ENCODE data around the gene EFNA1. TPM values are rescaled to one million over a fixed set of nuclear protein-coding genes. Genes with fewer than 3 reads are reported as not detected.

Gene EFNA1
- total and polyA plus RNA-seq, 2 of the 8 experiments (the other 6 are each of a cell fraction or from before 2014, with no cell fraction given) = 4.9 to 14.6 TPM

DNA sequence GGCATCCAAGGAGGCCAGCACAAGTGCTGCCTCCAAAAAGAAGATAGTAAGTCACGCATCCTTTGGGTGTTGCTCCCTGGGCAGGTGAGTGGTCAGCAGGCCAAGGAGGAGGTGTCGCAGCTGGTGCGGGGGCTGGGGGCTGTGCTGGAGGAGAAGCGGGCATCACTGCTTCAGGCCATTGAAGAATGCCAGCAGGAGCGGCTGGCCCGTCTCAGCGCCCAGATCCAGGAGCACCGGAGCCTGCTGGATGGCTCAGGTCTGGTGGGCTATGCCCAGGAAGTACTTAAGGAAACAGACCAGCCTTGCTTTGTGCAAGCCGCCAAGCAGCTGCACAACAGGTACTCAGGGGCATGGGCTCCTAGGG, 50.2 kb downstream of the EFNA1 start (continued):
- TF ChIP-seq, protein P1, sequence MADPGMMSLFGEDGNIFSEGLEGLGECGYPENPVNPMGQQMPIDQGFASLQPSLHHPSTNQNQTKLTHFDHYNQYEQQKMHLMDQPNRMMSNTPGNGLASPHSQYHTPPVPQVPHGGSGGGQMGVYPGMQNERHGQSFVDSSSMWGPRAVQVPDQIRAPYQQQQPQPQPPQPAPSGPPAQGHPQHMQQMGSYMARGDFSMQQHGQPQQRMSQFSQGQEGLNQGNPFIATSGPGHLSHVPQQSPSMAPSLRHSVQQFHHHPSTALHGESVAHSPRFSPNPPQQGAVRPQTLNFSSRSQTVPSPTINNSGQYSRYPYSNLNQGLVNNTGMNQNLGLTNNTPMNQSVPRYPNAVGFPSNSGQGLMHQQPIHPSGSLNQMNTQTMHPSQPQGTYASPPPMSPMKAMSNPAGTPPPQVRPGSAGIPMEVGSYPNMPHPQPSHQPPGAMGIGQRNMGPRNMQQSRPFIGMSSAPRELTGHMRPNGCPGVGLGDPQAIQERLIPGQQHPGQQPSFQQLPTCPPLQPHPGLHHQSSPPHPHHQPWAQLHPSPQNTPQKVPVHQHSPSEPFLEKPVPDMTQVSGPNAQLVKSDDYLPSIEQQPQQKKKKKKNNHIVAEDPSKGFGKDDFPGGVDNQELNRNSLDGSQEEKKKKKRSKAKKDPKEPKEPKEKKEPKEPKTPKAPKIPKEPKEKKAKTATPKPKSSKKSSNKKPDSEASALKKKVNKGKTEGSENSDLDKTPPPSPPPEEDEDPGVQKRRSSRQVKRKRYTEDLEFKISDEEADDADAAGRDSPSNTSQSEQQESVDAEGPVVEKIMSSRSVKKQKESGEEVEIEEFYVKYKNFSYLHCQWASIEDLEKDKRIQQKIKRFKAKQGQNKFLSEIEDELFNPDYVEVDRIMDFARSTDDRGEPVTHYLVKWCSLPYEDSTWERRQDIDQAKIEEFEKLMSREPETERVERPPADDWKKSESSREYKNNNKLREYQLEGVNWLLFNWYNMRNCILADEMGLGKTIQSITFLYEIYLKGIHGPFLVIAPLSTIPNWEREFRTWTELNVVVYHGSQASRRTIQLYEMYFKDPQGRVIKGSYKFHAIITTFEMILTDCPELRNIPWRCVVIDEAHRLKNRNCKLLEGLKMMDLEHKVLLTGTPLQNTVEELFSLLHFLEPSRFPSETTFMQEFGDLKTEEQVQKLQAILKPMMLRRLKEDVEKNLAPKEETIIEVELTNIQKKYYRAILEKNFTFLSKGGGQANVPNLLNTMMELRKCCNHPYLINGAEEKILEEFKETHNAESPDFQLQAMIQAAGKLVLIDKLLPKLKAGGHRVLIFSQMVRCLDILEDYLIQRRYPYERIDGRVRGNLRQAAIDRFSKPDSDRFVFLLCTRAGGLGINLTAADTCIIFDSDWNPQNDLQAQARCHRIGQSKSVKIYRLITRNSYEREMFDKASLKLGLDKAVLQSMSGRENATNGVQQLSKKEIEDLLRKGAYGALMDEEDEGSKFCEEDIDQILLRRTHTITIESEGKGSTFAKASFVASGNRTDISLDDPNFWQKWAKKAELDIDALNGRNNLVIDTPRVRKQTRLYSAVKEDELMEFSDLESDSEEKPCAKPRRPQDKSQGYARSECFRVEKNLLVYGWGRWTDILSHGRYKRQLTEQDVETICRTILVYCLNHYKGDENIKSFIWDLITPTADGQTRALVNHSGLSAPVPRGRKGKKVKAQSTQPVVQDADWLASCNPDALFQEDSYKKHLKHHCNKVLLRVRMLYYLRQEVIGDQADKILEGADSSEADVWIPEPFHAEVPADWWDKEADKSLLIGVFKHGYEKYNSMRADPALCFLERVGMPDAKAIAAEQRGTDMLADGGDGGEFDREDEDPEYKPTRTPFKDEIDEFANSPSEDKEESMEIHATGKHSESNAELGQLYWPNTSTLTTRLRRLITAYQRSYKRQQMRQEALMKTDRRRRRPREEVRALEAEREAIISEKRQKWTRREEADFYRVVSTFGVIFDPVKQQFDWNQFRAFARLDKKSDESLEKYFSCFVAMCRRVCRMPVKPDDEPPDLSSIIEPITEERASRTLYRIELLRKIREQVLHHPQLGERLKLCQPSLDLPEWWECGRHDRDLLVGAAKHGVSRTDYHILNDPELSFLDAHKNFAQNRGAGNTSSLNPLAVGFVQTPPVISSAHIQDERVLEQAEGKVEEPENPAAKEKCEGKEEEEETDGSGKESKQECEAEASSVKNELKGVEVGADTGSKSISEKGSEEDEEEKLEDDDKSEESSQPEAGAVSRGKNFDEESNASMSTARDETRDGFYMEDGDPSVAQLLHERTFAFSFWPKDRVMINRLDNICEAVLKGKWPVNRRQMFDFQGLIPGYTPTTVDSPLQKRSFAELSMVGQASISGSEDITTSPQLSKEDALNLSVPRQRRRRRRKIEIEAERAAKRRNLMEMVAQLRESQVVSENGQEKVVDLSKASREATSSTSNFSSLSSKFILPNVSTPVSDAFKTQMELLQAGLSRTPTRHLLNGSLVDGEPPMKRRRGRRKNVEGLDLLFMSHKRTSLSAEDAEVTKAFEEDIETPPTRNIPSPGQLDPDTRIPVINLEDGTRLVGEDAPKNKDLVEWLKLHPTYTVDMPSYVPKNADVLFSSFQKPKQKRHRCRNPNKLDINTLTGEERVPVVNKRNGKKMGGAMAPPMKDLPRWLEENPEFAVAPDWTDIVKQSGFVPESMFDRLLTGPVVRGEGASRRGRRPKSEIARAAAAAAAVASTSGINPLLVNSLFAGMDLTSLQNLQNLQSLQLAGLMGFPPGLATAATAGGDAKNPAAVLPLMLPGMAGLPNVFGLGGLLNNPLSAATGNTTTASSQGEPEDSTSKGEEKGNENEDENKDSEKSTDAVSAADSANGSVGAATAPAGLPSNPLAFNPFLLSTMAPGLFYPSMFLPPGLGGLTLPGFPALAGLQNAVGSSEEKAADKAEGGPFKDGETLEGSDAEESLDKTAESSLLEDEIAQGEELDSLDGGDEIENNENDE (IDR thresholded peaks at IDR 0.05; ENCODE audit: insufficient replicate concordance, low read length) = no peak
- TF ChIP-seq YY1 (IDR thresholded peaks at IDR 0.05; ENCODE audit: low read depth, low read length) (no peak), SP2 (IDR thresholded peaks at IDR 0.05; ENCODE audit: low read length) (no peak), BRCA1 (IDR thresholded peaks at IDR 0.05; ENCODE audit: low read depth, low read length) (no peak), JUN (IDR thresholded peaks at IDR 0.05; ENCODE audit: low read depth, low read length) (no peak), ZNF274 (IDR thresholded peaks at IDR 0.05; ENCODE audit: borderline replicate concordance, extremely low read depth, low read length) (no peak), SIRT6 (IDR thresholded peaks at IDR 0.05; ENCODE audit: low read length) (no peak), POU5F1 (IDR thresholded peaks at IDR 0.05; ENCODE audit: low read depth, low read length) (no peak), SP1 (IDR thresholded peaks at IDR 0.05; ENCODE audit: low read depth, low read length) (no peak), NRF1 (IDR thresholded peaks at IDR 0.05; ENCODE audit: low read depth, low read length) (no peak), EP300 (IDR thresholded peaks at IDR 0.05; ENCODE audit: borderline replicate concordance in 1 of 2, low read depth in 2 of 2, low read length in 2 of 2) (no peak)
- TF ChIP-seq, protein P2, sequence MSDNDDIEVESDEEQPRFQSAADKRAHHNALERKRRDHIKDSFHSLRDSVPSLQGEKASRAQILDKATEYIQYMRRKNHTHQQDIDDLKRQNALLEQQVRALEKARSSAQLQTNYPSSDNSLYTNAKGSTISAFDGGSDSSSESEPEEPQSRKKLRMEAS (IDR thresholded peaks at IDR 0.05) = no peak

Data from H1 (cell line).